Esophagus muscularis mucosa (tissue), 4 donors: ENCODE data around the gene CCDC158.

Source experiments
- EP300 ChIP-seq: sonication (generic); formaldehyde crosslinking; IDR thresholded peaks from one replicate; pipeline ENCODE4 v1.6.1; 2017; ENCODE audit warnings: antibody characterized with exemption
- POLR2A ChIP-seq: fragments of 450-650 bp; IDR thresholded peaks from one replicate; pipeline ENCODE4 v1.6.1; 2017; ENCODE audit warnings: antibody characterized with exemption, moderate library complexity, mild to moderate bottlenecking, low read depth
- POLR2AphosphoS5 ChIP-seq, 2 donors: sonication (generic); formaldehyde crosslinking; IDR thresholded peaks; one replicate each; pipeline ENCODE4 v1.6.1; 2017; ENCODE audit warnings: antibody characterized with exemption in 2 of 2
- TF ChIP-seq, protein P1 (sequence below), 3 experiments: fragments of 200-600 bp in 2 of 3; fragments of 450-650 bp in 1 of 3; sonication (generic) in 2 of 3; IDR thresholded peaks; one replicate each; pipeline ENCODE4 v1.5.1; 2017 to 2019; ENCODE audit warnings: antibody characterized with exemption in 3 of 3, mild to moderate bottlenecking in 2 of 3, moderate library complexity in 1 of 3

DNA sequence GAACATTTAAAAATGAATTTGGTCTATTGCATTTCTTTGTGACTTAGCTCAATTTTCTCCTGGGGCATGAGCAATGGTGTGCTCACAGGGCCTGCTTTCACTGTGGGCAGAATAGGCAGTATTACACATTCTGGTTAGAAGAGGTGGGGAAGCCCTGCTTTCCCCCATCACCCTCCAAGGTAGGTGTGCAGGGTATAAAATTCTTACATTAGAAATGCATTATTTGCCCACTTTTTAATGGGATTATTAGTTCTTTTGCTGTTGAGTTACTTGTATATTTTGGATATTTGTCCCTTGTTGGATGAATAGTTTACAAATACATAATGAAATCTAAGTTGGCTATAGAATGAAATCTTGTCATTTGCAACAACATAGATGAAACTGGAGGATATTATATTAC lies 122.7 kb downstream of the CCDC158 start:
- TF ChIP-seq, protein P1, sequence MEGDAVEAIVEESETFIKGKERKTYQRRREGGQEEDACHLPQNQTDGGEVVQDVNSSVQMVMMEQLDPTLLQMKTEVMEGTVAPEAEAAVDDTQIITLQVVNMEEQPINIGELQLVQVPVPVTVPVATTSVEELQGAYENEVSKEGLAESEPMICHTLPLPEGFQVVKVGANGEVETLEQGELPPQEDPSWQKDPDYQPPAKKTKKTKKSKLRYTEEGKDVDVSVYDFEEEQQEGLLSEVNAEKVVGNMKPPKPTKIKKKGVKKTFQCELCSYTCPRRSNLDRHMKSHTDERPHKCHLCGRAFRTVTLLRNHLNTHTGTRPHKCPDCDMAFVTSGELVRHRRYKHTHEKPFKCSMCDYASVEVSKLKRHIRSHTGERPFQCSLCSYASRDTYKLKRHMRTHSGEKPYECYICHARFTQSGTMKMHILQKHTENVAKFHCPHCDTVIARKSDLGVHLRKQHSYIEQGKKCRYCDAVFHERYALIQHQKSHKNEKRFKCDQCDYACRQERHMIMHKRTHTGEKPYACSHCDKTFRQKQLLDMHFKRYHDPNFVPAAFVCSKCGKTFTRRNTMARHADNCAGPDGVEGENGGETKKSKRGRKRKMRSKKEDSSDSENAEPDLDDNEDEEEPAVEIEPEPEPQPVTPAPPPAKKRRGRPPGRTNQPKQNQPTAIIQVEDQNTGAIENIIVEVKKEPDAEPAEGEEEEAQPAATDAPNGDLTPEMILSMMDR (IDR thresholded peaks at IDR 0.05), result no peak
- no peak for TF ChIP-seq POLR2A
- TF ChIP-seq POLR2AphosphoS5 (IDR thresholded peaks at IDR 0.05), result no peak
- no peak for TF ChIP-seq EP300
